B cell (primary cell): ENCODE measurements around the gene PLAAT5.

ENCODE experiments used
- CTCF ChIP-seq: fragments of 200-600 bp; IDR thresholded peaks from one replicate; pipeline ENCODE4 v1.8.0; 2022; ENCODE audit warnings: antibody characterized with exemption, mild to moderate bottlenecking
- EZH2 ChIP-seq: IDR thresholded peaks from 2 replicates; pipeline ENCODE4 v1.6.1; 2012; ENCODE audit warnings: borderline replicate concordance, low read depth, mild to moderate bottlenecking, moderate library complexity, low read length; ENCODE audit not compliant: insufficient read depth, poor library complexity, severe bottlenecking

GRCh38 chr11:63472372-63472771 is 18.6 kb downstream of the PLAAT5 start:
- TF ChIP-seq CTCF, result no peak
- no peak for TF ChIP-seq EZH2
